Erythroblast (primary cell): ENCODE measurements around the gene RMRP.

Source experiments
- GATA1 ChIP-seq: IDR thresholded peaks from 2 replicates; pipeline ENCODE4 v1.6.1; 2011; ENCODE audit warnings: low read depth, mild to moderate bottlenecking, control low read depth, low read length, moderate library complexity
- POLR2A ChIP-seq: IDR thresholded peaks from 2 replicates; pipeline ENCODE4 v1.6.1; 2011; ENCODE audit warnings: mild to moderate bottlenecking, low read length

DNA sequence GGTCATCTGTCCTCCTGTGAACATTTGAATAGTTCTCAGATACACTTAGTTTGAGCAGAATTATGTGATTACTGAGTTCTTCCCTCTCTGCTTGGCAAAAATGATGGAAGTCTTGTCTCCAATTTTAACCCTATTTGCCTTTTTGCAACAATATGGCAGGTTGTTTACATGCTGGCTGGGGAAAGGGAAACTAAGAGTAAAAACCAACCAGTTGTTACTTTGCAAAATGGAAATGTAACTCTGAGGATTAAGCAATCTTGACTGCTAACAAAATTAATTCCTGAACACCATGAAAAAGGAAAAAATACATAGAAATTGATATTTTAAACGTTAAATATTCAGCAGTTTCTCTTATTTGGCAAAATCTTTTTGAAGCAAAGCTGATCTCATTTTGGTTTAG, 18.2 kb downstream of the RMRP start:
- TF ChIP-seq POLR2A, result no peak
- TF ChIP-seq GATA1, result no peak
